DMS79 (cell line): ENCODE data around the gene IKZF3.
"Not testable (repeated sequence)": the region's sequence is repeated elsewhere in the genome, so short reads cannot be mapped to it uniquely, and the experiment has no call there.

ENCODE experiments used
- DNase-seq: peaks from one replicate; lab custom pipeline; 2025; lab: John Stamatoyannopoulos, UW

The IKZF3 gene

GRCh38 chr17:39716879-39717536 is 147.1 kb downstream of the IKZF3 start:
- no peak for DNase-seq

GRCh38 chr17:39716073-39716818 is 147.9 kb downstream of the IKZF3 start:
- no peak for DNase-seq

GRCh38 chr17:39715375-39716072 is 148.6 kb downstream of the IKZF3 start:
- no peak for DNase-seq

DNA sequence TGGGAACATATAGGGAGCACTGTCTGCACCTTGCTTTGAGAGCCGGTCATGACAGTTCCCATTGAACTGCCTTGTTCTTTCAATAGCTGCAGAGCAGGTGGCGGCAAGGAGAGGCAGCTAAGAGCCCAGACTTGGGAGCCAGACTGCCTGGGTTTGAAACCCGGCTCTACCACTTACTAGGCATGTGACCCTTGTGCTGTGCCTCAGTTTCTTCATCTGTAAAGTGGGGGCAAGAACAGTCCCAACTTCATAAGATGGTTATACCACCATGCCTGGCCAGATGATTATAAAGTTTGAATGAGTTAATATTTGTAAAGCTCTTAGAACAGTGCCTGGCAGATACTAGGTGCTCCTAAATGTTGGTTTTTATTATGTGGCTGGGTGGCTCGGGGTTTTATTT is 149.9 kb downstream of the IKZF3 start:
- no peak for DNase-seq

- no peak for DNase-seq
Observed at GRCh38 chr17:39711851-39712250, 152.3 kb downstream of the IKZF3 start.

DNA sequence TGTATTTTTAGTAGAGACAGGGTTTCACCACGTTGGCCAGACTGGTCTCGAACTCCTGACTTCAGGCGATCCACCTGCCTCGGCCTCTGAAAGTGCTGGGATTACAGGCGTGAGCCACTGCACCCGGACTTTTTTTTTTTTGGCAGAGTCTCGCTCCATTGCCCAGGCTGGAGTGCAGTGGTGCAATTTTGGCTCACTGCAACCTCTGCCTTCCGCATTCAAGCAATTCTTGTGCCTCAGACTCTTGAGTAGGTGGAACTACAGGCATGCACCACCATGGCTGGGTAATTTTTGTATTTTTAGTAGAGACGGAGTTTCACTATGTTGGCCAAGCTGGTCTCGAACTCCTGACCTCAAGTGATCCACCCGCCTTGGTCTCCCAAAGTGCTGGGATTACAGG is 153.0 kb downstream of the IKZF3 start:
- not testable (repeated sequence) for DNase-seq

- no peak for DNase-seq
Observed at GRCh38 chr17:39709998-39710964, 153.8 kb downstream of the IKZF3 start.

- DNase-seq: no peak
Observed at GRCh38 chr17:39709319-39709997, 154.7 kb downstream of the IKZF3 start.
